ENCODE results near the gene FGF23. TPM values are rescaled to one million over a fixed set of nuclear protein-coding genes. Genes with fewer than 3 reads are reported as not detected.

FGF23 gene
- total RNA-seq, 2 experiments from 2014 or later = not detected

DNA sequence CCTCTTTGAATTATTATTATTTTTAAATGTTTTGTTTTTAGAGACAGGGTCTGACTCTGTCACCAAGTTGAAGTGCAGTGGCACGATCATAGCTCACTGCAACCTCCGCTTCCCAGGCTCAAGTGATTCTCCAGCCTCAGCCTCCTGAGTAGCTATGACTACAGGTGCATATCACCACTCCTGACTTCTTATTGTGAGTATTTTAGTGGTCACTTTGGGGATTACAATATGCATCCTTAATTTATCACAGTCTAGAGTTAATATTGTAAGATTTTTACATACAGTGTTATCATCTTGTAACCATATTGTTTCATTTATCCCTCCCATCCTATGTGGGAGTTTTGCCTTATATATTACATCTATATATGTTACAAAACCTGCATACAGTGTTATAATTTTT, 13.4 kb downstream of the FGF23 start:
- no peak for ATAC-seq
- TF ChIP-seq, protein P1, sequence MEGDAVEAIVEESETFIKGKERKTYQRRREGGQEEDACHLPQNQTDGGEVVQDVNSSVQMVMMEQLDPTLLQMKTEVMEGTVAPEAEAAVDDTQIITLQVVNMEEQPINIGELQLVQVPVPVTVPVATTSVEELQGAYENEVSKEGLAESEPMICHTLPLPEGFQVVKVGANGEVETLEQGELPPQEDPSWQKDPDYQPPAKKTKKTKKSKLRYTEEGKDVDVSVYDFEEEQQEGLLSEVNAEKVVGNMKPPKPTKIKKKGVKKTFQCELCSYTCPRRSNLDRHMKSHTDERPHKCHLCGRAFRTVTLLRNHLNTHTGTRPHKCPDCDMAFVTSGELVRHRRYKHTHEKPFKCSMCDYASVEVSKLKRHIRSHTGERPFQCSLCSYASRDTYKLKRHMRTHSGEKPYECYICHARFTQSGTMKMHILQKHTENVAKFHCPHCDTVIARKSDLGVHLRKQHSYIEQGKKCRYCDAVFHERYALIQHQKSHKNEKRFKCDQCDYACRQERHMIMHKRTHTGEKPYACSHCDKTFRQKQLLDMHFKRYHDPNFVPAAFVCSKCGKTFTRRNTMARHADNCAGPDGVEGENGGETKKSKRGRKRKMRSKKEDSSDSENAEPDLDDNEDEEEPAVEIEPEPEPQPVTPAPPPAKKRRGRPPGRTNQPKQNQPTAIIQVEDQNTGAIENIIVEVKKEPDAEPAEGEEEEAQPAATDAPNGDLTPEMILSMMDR (IDR thresholded peaks at IDR 0.05) = no peak
- no peak overlapping the region for H3K27ac Mint-ChIP-seq
- POLR2A ChIA-PET = no interaction called here
- H3K27me3 Mint-ChIP-seq = peaks cover 7% of the 10 kb centered on the region
- no peak for DNase-seq
- CTCF ChIA-PET = interaction anchor here (1.4 kb wide), 1 partner anchor 56 kb away, joined by 3 read pairs; no protein-coding TSS in a partner anchor
- no peaks in the 10 kb centered on the region for H3K9me3 Mint-ChIP-seq
- no peak overlapping the region for H3K4me3 Mint-ChIP-seq
- H3K36me3 Mint-ChIP-seq (ENCODE audit: low read depth) = no peaks in the 10 kb centered on the region
- no peaks in the 10 kb centered on the region for H3K4me1 Mint-ChIP-seq (ENCODE audit: low read depth)
- intact Hi-C loops (cut with micrococcal nuclease) = no loop called here

DNA sequence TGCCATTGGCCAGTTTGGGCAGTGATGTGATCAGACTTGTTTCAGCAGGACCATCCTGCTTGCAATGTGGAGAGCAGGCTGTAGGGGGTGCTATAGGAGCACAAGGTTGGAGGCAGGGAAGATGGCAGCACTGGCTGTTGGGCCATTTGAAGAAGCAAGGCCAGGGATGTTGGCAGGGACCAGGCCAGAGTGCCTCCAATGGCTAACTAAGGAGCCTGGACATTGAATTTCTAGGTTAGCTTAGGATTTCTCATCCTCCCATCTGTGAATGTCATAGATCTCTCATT, 23.5 kb downstream of the FGF23 start:
- TF ChIP-seq, protein P1 (IDR thresholded peaks at IDR 0.05) = peak; percentile 69
- Mint-ChIP-seq H3K4me3 (no peak overlapping the region), H3K9me3 (no peaks in the 10 kb centered on the region), H3K27ac (no peak overlapping the region), H3K36me3 (ENCODE audit: low read depth) (peaks cover 10% of the 10 kb centered on the region), H3K27me3 (no peaks in the 10 kb centered on the region), H3K4me1 (ENCODE audit: low read depth) (peaks cover 6% of the 10 kb centered on the region)
- intact Hi-C loops (cut with micrococcal nuclease) = no loop called here
- ChIA-PET CTCF (no interaction called here), POLR2A (interaction anchor here (1.0 kb wide), 1 partner anchor 21 kb away, joined by 3 read pairs; no protein-coding TSS in a partner anchor)
- ATAC-seq = peak; percentile 78
- DNase-seq = peak; percentile 85

GRCh38 chr12:4355156-4356040, 24.1 kb downstream of the FGF23 start:
- ATAC-seq = no peak
- CTCF ChIA-PET = no interaction called here
- Mint-ChIP-seq H3K36me3 (ENCODE audit: low read depth) (peaks cover 10% of the 10 kb centered on the region), H3K27ac (no peak overlapping the region), H3K9me3 (no peaks in the 10 kb centered on the region), H3K4me3 (no peak overlapping the region), H3K27me3 (no peaks in the 10 kb centered on the region), H3K4me1 (ENCODE audit: low read depth) (peaks cover 6% of the 10 kb centered on the region)
- POLR2A ChIA-PET = interaction anchor here (1.0 kb wide), 1 partner anchor 20 kb away, joined by 3 read pairs; no protein-coding TSS in a partner anchor
- TF ChIP-seq, protein P1 (IDR thresholded peaks at IDR 0.05) = no peak
- DNase-seq = no peak
- intact Hi-C loops (cut with micrococcal nuclease) = no loop called here

DNA sequence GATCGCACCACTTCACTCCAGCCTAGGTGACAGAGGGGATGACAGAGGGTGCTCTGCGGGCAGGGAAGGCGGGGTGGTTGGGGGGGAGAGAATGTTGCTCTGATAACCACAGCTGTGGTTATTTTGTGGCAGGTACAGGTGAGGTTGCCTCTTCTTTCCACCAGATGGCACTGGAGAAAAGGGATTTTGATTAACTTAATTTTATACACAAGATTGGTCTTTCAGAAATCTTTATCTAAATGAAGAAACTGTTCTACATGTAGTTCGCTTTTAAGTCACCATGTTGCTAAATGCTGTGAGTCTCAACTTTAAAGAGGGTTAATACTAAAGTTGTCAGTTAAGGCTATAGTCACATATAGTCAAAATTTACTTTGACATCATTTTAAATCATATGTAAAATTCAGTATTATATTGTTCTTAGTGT, 25.7 kb downstream of the FGF23 start:
- Mint-ChIP-seq H3K4me1 (ENCODE audit: low read depth) (peaks cover 6% of the 10 kb centered on the region), H3K4me3 (no peak overlapping the region), H3K27me3 (no peaks in the 10 kb centered on the region), H3K36me3 (ENCODE audit: low read depth) (peaks cover 12% of the 10 kb centered on the region), H3K27ac (no peak overlapping the region), H3K9me3 (no peaks in the 10 kb centered on the region)
- peak; percentile 76 for DNase-seq
- ATAC-seq = peak; percentile 86
- TF ChIP-seq, protein P1 (IDR thresholded peaks at IDR 0.05) = peak; percentile 67
- CTCF ChIA-PET = interaction anchor here (0.7 to 1.5 kb wide), 10 partner anchors 9 to 745 kb away, joined by 3 to 6 read pairs (median 3); no protein-coding TSS in a partner anchor
- POLR2A ChIA-PET = no interaction called here
- intact Hi-C loops (cut with micrococcal nuclease) = no loop called here

- peaks cover 3% of the 10 kb centered on the region for H3K9me3 Mint-ChIP-seq
- intact Hi-C loops (cut with micrococcal nuclease) = no loop called here
- H3K27ac Mint-ChIP-seq = no peak overlapping the region
- ATAC-seq (no peak), DNase-seq (no peak)
- H3K27me3 Mint-ChIP-seq = no peaks in the 10 kb centered on the region
- H3K4me1 Mint-ChIP-seq (ENCODE audit: low read depth) = no peaks in the 10 kb centered on the region
- H3K4me3 Mint-ChIP-seq = no peak overlapping the region
- TF ChIP-seq, protein P1 (IDR thresholded peaks at IDR 0.05) = no peak
- peaks cover 32% of the 10 kb centered on the region for H3K36me3 Mint-ChIP-seq (ENCODE audit: low read depth)
- ChIA-PET CTCF (no interaction called here), POLR2A (no interaction called here)
Observed at GRCh38 chr12:4346931-4347330, 32.6 kb downstream of the FGF23 start.

Data from activated CD8-positive, alpha-beta T cell treated with anti-CD3 and anti-CD28 coated beads for 36 hours (primary cell).